Osteoblast (primary cell): Measurements from ENCODE around the gene TTC32. TPM values are rescaled to one million over a fixed set of nuclear protein-coding genes. Genes with fewer than 3 reads are reported as not detected.

Experiments used
- DNase-seq: peaks from one replicate; pipeline ENCODE4 v3.0.0; 2011; ENCODE audit warnings: low spot score, mixed read lengths; ENCODE audit not compliant: insufficient read length; ENCODE audit errors: missing footprints
- H2AFZ ChIP-seq: 2 replicates; pipeline ENCODE4 v1.6.0; 2011; ENCODE audit warnings: mild to moderate bottlenecking, low read length
- H3K27ac ChIP-seq: 2 replicates; pipeline ENCODE4 v1.5.1; 2011; ENCODE audit warnings: mild to moderate bottlenecking, low read depth, low read length, moderate library complexity
- H3K27me3 ChIP-seq: 2 replicates; pipeline ENCODE4 v1.6.0; 2012; ENCODE audit warnings: mild to moderate bottlenecking, control low read depth, inconsistent platforms, low read length, moderate library complexity; ENCODE audit not compliant: insufficient read depth
- H3K36me3 ChIP-seq: 2 replicates; pipeline ENCODE4 v1.5.1; 2011; ENCODE audit warnings: mild to moderate bottlenecking, low read length, control low read depth, moderate library complexity; ENCODE audit not compliant: insufficient read depth
- H3K4me1 ChIP-seq: 2 replicates; pipeline ENCODE4 v1.5.1; 2011; ENCODE audit warnings: mild to moderate bottlenecking, low read length, control low read depth, moderate library complexity; ENCODE audit not compliant: insufficient read depth
- H3K4me2 ChIP-seq: 2 replicates; pipeline ENCODE4 v1.6.0; 2011; ENCODE audit warnings: mild to moderate bottlenecking, low read length; ENCODE audit not compliant: insufficient read depth
- H3K4me3 ChIP-seq: fragments of 200-600 bp; sonication (generic); 3 replicates; pipeline ENCODE4 v1.5.1; 2012; ENCODE audit warnings: mild to moderate bottlenecking, low read length, inconsistent platforms; ENCODE audit not compliant: insufficient read depth
- H3K79me2 ChIP-seq: 2 replicates; pipeline ENCODE4 v1.6.0; 2012; ENCODE audit warnings: mild to moderate bottlenecking, low read length, control low read depth, inconsistent platforms; ENCODE audit not compliant: insufficient read depth
- H3K9me3 ChIP-seq: 2 replicates; pipeline ENCODE4 v1.5.1; 2011; ENCODE audit warnings: low read depth, low read length, control low read depth
- H4K20me1 ChIP-seq: 2 replicates; pipeline ENCODE4 v1.6.0; 2012; ENCODE audit warnings: mild to moderate bottlenecking, low read length, control low read depth; ENCODE audit not compliant: insufficient read depth
- CTCF ChIP-seq: IDR thresholded peaks from 2 replicates; pipeline ENCODE4 v1.5.1; 2011; ENCODE audit warnings: mild to moderate bottlenecking, low read depth, low read length, moderate library complexity; ENCODE audit errors: extremely low read depth
- total RNA-seq: library from RNA; depleted of rRNA; stranded (reverse); fragments of >200 nt; gene quantifications from 2 replicates; pipeline ENCODE4 v1.2.3, GENCODE V29; 2012

TTC32 gene
- total RNA-seq, 1 donor, result 14.8 TPM

DNA sequence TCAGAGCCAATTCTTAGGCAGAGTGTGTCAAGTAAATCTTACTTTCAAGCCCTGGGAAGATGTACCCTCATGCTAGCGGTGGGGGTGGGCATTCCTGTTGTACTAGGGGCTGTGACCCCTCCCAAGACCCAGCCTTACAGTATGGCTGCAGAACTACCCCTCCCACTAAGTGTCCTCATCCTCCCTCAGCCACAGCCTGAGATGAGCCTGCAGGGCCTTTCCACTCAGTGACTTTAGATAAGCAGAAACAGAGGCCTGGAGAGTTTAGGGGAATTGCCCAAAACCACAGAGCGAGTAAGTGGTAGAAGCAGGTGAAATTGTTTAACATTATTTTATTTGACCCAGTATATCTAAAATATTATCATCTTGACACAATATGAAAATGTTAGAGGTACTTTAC, 36.6 kb downstream of the TTC32 start:
- no peaks in the 10 kb centered on the region for H4K20me1 ChIP-seq
- H3K4me2 ChIP-seq, result no peak overlapping the region
- TF ChIP-seq CTCF, result no peak
- no peaks in the 10 kb centered on the region for H3K79me2 ChIP-seq
- no peak overlapping the region for H2AFZ ChIP-seq
- DNase-seq, result no peak
- no peaks in the 10 kb centered on the region for H3K9me3 ChIP-seq
- no peaks in the 10 kb centered on the region for H3K27me3 ChIP-seq
- H3K4me3 ChIP-seq, result no peak overlapping the region
- H3K27ac ChIP-seq, result no peak overlapping the region
- H3K4me1 ChIP-seq, result peaks cover 11% of the 10 kb centered on the region
- H3K36me3 ChIP-seq, result no peaks in the 10 kb centered on the region

GRCh38 chr2:19864381-19864780, 37.4 kb downstream of the TTC32 start:
- Histone ChIP-seq H3K4me2 (no peak overlapping the region), H3K9me3 (no peaks in the 10 kb centered on the region), H4K20me1 (no peaks in the 10 kb centered on the region), H2AFZ (no peak overlapping the region), H3K79me2 (no peaks in the 10 kb centered on the region), H3K4me3 (no peak overlapping the region), H3K36me3 (no peaks in the 10 kb centered on the region), H3K27ac (no peak overlapping the region), H3K27me3 (no peaks in the 10 kb centered on the region), H3K4me1 (peaks cover 13% of the 10 kb centered on the region)
- no peak for DNase-seq
- TF ChIP-seq CTCF, result no peak

DNA sequence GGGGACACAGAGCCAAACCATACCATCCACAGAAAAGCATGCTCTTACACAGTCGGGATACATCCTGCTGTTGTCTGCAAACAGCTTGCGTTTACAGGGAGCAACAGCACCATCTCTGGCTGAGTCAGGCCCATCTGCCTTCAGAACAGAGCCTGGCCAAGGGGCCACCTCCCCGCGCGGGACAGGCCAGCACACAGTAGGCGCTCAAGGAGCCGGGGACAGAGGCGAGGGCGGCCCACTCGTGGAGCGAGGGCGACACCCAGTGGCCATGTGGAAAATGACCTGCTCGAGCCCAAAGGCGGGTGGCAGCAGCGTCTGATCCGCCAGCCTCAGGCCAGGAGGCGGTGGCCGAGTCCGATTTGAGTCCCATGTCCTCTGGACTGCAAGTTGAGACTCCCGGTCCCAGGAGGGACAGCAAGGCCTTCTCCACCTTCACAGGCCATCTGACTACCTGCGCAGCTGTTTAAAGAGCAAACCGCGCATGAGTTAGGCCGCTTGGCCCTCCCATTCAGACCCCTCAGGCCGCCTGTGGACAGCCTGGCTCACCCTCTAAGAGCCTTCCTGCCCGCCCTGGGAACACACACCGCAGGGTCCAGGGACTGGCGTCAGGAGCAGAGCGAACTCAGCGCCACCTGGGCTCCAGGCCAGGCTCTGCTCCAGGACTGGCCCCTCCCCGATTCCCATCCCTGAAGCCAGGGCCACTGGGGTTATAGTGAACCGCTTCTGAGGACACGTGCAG, 38.3 kb downstream of the TTC32 start:
- Histone ChIP-seq H3K36me3 (no peaks in the 10 kb centered on the region), H3K27ac (no peak overlapping the region), H3K27me3 (no peaks in the 10 kb centered on the region), H3K4me2 (peak overlapping the region; percentile 76), H3K79me2 (no peaks in the 10 kb centered on the region), H2AFZ (peak overlapping the region; percentile 91), H4K20me1 (no peaks in the 10 kb centered on the region), H3K9me3 (no peaks in the 10 kb centered on the region), H3K4me1 (peaks cover 9% of the 10 kb centered on the region), H3K4me3 (peak overlapping the region; percentile 49)
- peak; percentile 95 for DNase-seq
- peak; percentile 80 for TF ChIP-seq CTCF

GRCh38 chr2:19861813-19862212, 40.0 kb downstream of the TTC32 start:
- Histone ChIP-seq H3K4me1 (peaks cover 7% of the 10 kb centered on the region), H3K9me3 (no peaks in the 10 kb centered on the region), H3K79me2 (no peaks in the 10 kb centered on the region), H3K4me3 (no peak overlapping the region), H4K20me1 (no peaks in the 10 kb centered on the region), H3K27ac (no peak overlapping the region), H3K36me3 (no peaks in the 10 kb centered on the region), H2AFZ (peak overlapping the region; percentile 43), H3K27me3 (no peaks in the 10 kb centered on the region), H3K4me2 (no peak overlapping the region)
- no peak for DNase-seq
- no peak for TF ChIP-seq CTCF
